Measurements from ENCODE around the gene RGL2. TPM values are rescaled to one million over a fixed set of nuclear protein-coding genes. Genes with fewer than 3 reads are reported as not detected.

The RGL2 gene
- total RNA-seq, 1 donor from 2014 or later, result 77.6 TPM

- Mint-ChIP-seq H3K36me3 (ENCODE audit: unreplicated experiment) (peaks cover 17% of the 10 kb centered on the region), H3K9me3 (ENCODE audit: unreplicated experiment) (no peaks in the 10 kb centered on the region), H3K27me3 (ENCODE audit: unreplicated experiment) (no peaks in the 10 kb centered on the region), H3K27ac (ENCODE audit: unreplicated experiment) (peak overlapping the region; percentile 100), H3K4me1 (ENCODE audit: unreplicated experiment) (peaks cover 30% of the 10 kb centered on the region), H3K4me3 (ENCODE audit: unreplicated experiment) (peak overlapping the region; percentile 98)
- DNase-seq (ENCODE audit: extremely low spot score, unreplicated experiment), result no peak
- peak; percentile 15 for TF ChIP-seq CTCF (IDR thresholded peaks at IDR 0.05)
These were observed 578 bp downstream of the RGL2 start for GRCh38 chr6:33297956-33298772.

- peaks cover 15% of the 10 kb centered on the region for H3K36me3 Mint-ChIP-seq (ENCODE audit: unreplicated experiment)
- H3K27me3 Mint-ChIP-seq (ENCODE audit: unreplicated experiment), result no peaks in the 10 kb centered on the region
- no peak for TF ChIP-seq CTCF (IDR thresholded peaks at IDR 0.05)
- DNase-seq (ENCODE audit: extremely low spot score, unreplicated experiment), result no peak
- H3K4me3 Mint-ChIP-seq (ENCODE audit: unreplicated experiment), result peak overlapping the region; percentile 98
- peaks cover 30% of the 10 kb centered on the region for H3K4me1 Mint-ChIP-seq (ENCODE audit: unreplicated experiment)
- H3K9me3 Mint-ChIP-seq (ENCODE audit: unreplicated experiment), result no peaks in the 10 kb centered on the region
- peak overlapping the region; percentile 100 for H3K27ac Mint-ChIP-seq (ENCODE audit: unreplicated experiment)
These were observed 1.3 kb downstream of the RGL2 start for GRCh38 chr6:33297406-33297955.

GRCh38 chr6:33296797-33297405, 1.8 kb downstream of the RGL2 start:
- DNase-seq (ENCODE audit: extremely low spot score, unreplicated experiment), result no peak
- Mint-ChIP-seq H3K36me3 (ENCODE audit: unreplicated experiment) (peaks cover 15% of the 10 kb centered on the region), H3K27me3 (ENCODE audit: unreplicated experiment) (no peaks in the 10 kb centered on the region), H3K4me1 (ENCODE audit: unreplicated experiment) (peaks cover 30% of the 10 kb centered on the region), H3K27ac (ENCODE audit: unreplicated experiment) (peak overlapping the region; percentile 100), H3K9me3 (ENCODE audit: unreplicated experiment) (no peaks in the 10 kb centered on the region), H3K4me3 (ENCODE audit: unreplicated experiment) (peak overlapping the region; percentile 98)
- TF ChIP-seq CTCF (IDR thresholded peaks at IDR 0.05), result no peak

- peak overlapping the region; percentile 16 for H3K4me3 Mint-ChIP-seq (ENCODE audit: unreplicated experiment)
These were observed 2.9 kb downstream of the RGL2 start for GRCh38 chr6:33295621-33296369.

More at GRCh38 chr6:33295621-33296369, 2.9 kb downstream of the RGL2 start:
- peaks cover 13% of the 10 kb centered on the region for H3K36me3 Mint-ChIP-seq (ENCODE audit: unreplicated experiment)
- no peak for TF ChIP-seq CTCF (IDR thresholded peaks at IDR 0.05)
- H3K4me1 Mint-ChIP-seq (ENCODE audit: unreplicated experiment), result peaks cover 22% of the 10 kb centered on the region
- H3K27me3 Mint-ChIP-seq (ENCODE audit: unreplicated experiment), result no peaks in the 10 kb centered on the region
- peak overlapping the region; percentile 67 for H3K27ac Mint-ChIP-seq (ENCODE audit: unreplicated experiment)
- no peak for DNase-seq (ENCODE audit: extremely low spot score, unreplicated experiment)
- H3K9me3 Mint-ChIP-seq (ENCODE audit: unreplicated experiment), result no peaks in the 10 kb centered on the region

Data from osteocyte (in vitro differentiated cells).